GM18517 (cell line): ENCODE data around the gene GPI.
"Not testable (repeated sequence)": the region's sequence is repeated elsewhere in the genome, so short reads cannot be mapped to it uniquely, and the experiment has no call there.

Experiments used
- ATAC-seq: cut with Tn5 transposase; IDR thresholded peaks from one replicate; pipeline ENCODE4 v1.9.1; 2021; ENCODE audit warnings: mild to moderate bottlenecking, moderate library complexity; ENCODE audit not compliant: unreplicated experiment

The GPI gene

GRCh38 chr19:34364830-34365462, at the start of gene GPI:
TSS of gene GPI (plus strand) at chr19:34365196. CDS start at chr19:34365267, 71 bp downstream.
- ATAC-seq, result peak; percentile 75

- ATAC-seq, result no peak
Observed at GRCh38 chr19:34316247-34316646, 48.7 kb upstream of the GPI start.

GRCh38 chr19:34316741-34317301, 48.2 kb upstream of the GPI start:
- ATAC-seq, result no peak

- ATAC-seq, result no peak
Observed at GRCh38 chr19:34317311-34317927, 47.6 kb upstream of the GPI start.

GRCh38 chr19:34319230-34319585, 45.8 kb upstream of the GPI start:
- no peak for ATAC-seq

GRCh38 chr19:34319785-34320184, 45.2 kb upstream of the GPI start:
- ATAC-seq, result no peak

- ATAC-seq, result no peak
Observed at GRCh38 chr19:34320277-34320676, 44.7 kb upstream of the GPI start.

GRCh38 chr19:34321735-34322134, 43.3 kb upstream of the GPI start:
- ATAC-seq, result no peak

GRCh38 chr19:34323433-34324204, 41.4 kb upstream of the GPI start:
- ATAC-seq, result no peak

GRCh38 chr19:34324320-34324719, 40.7 kb upstream of the GPI start:
- ATAC-seq, result no peak

GRCh38 chr19:34325181-34325580, 39.8 kb upstream of the GPI start:
- ATAC-seq, result no peak

- ATAC-seq, result no peak
Observed at GRCh38 chr19:34325981-34326787, 38.8 kb upstream of the GPI start.

- ATAC-seq, result no peak
Observed at GRCh38 chr19:34327851-34328250, 37.1 kb upstream of the GPI start.

GRCh38 chr19:34328982-34329381, 36.0 kb upstream of the GPI start:
- no peak for ATAC-seq

- ATAC-seq, result no peak
Observed at GRCh38 chr19:34330116-34330515, 34.9 kb upstream of the GPI start.

- not testable (repeated sequence) for ATAC-seq
Observed at GRCh38 chr19:34330596-34330995, 34.4 kb upstream of the GPI start.

- ATAC-seq, result not testable (repeated sequence)
Observed at GRCh38 chr19:34331596-34331995, 33.4 kb upstream of the GPI start.

- ATAC-seq, result no peak
Observed at GRCh38 chr19:34332027-34332760, 32.8 kb upstream of the GPI start.

- no peak for ATAC-seq
Observed at GRCh38 chr19:34335914-34336313, 29.1 kb upstream of the GPI start.

- ATAC-seq, result no peak
Observed at GRCh38 chr19:34336781-34337271, 28.2 kb upstream of the GPI start.
